ENCODE measurements around the gene TTLL1.
"Not testable (repeated sequence)": the region's sequence is repeated elsewhere in the genome, so short reads cannot be mapped to it uniquely, and the experiment has no call there.

The TTLL1 gene

GRCh38 chr22:43110444-43110926, 21.3 kb upstream of the TTLL1 start, which contains the start of gene BIK:
TSS of gene BIK (plus strand) at chr22:43110750. CDS start at chr22:43124023, 13,273 bp downstream.
- peak in 7 of 58 donors; percentile 1 to 43 (median 8) for DNase-seq

DNA sequence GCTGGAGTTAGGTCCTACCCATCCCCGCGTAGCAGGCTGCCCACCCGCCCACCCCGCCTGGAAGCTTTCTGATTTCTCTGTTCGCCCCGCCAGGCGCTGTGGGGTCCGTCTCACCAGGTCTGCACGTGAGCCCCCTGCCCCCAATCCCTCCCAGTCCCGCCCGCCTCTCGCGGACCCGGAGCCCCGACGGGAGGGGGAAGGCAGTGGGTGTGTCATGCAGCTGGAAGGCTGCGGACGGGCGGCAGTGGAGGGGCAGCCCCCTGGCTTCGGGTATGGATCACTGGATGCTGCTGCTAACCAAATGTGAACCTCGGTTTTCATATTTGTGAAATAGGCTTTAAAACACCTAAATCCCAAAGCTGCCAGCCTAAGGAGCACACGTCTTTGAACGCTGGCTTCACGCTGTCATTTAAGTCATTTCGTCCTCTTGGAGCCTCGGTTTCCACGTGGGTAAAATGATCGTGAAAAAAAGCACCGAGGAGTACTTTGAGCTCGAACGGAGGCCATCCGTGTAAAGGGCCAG, 20.8 kb upstream of the TTLL1 start:
- DNase-seq, result no peak

DNA sequence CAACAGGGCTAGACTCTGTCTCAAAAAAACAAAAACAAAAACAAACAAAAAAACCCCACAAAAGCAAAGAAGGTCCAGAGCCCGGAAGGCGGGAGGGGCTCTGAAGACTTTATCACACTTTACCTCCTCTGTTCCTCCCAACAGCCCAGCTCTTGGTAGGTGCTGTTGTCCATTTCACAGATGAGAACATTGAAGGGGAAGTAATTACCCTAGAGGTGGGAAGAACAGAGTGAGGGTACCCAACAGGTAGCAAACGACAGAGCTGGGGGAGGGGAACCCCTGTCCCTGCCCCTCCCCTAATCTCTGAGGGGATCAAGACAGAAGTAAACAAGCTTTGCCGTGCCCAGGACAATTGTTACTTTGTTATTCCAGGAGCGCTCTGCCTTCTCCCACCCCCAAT, 20.3 kb upstream of the TTLL1 start:
- DNase-seq, result no peak

GRCh38 chr22:43106302-43106701, 17.1 kb upstream of the TTLL1 start:
- DNase-seq, result no peak

DNA sequence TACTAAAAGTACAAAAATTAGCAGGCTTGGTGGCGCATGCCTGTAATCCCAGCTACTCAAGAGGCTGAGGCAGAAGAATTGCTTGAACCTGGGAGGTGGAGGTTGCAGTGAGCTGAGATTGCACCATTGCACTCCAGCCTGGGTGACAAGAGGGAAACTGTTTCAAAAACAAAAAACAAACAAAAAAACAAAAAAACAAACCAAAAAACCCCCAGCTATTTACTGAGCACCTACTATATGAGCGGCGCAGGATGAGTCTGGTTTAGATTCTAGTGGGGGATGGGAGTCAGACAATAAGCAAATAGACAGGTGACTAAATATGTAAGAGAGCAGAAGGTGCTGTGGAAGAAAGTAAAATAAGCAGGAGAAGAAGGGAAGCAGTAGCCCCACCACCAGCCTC, 15.8 kb upstream of the TTLL1 start:
- DNase-seq, result not testable (repeated sequence)

GRCh38 chr22:43104056-43104625, 14.9 kb upstream of the TTLL1 start:
- DNase-seq, result not testable (repeated sequence)

DNA sequence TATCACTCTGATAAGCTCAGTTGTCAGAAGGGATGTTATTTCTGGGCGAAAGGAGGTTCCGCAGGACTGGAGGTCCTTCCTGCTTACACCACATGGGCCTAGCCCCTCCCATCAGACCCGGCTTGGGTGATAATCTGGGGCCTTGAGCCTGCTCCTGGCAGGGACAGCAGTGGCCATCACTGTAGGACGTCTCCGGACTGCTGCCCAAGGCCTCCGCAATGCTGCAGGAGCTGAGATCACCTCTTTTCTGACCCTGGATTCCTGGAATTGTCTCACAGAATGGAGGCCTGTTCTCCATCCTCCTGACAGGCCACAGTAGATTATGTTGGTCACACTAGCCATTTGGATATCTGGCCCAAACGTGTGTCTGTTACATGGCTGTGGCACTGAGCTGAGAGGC, 12.1 kb upstream of the TTLL1 start:
- no peak for DNase-seq

- DNase-seq, result no peak
Observed at GRCh38 chr22:43100225-43100624, 11.0 kb upstream of the TTLL1 start.

DNA sequence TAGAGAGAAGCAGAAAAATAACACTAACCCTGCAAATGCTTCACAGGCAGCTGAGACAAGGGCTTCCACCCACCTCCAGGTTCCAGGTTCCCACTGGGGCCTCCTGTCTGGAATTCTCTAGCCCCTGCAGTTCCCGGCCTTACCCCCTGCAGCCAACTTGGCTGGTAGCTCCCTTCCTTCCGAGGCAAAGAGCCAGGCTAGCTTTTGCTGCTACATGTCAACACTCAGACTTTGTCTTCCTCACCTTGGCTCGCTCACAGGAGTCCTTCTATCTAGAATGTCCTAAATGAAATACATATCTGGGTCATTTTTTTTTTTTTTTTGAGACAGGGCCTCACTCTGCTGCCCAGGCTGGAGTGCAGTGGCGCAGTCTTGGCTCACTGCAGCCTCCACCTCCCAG, 9.9 kb upstream of the TTLL1 start:
- no peak for DNase-seq

DNA sequence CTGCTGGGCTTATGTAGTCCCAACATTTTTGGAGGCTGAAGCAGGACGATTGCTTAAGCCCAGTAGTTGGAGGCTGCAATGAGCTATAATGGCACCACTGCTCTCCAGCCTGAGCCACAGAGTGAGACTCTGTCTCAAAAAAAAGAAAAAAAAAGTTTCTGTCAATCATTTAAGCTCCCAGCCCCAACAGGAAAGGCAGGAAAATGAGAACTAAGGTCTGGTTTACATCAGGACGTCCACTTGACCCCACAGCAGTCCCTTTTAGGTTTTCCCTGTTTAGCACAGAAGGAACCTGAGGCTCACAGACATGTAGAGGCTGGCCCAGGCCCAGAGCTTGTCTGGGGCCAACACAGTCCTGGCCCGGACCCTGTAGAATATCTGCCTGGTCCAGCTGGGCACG, 9.2 kb upstream of the TTLL1 start:
- DNase-seq, result no peak

- DNase-seq, result no peak
Observed at GRCh38 chr22:43096420-43096819, 7.2 kb upstream of the TTLL1 start.

GRCh38 chr22:43094551-43094950, 5.4 kb upstream of the TTLL1 start:
- no peak for DNase-seq

DNA sequence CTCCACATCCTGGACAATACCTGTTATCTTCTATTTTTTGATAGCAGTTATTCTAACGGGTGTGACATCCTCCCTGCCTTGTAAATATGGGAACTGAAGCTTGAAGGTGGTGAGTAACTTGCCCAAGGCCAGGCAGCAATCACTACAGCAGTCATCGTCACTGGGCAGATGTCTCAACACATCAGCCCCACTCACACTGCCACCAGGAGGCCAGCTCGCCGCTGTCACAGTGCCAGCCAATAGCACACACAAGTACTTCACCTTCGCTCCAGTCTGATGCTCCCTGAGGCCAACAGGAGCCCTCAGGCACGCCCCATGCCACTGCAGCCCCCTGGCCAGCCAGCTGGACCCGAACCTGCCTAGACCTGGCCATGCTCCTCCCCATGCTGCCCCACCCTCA, 4.9 kb upstream of the TTLL1 start:
- DNase-seq, result no peak

- no peak for DNase-seq
Observed at GRCh38 chr22:43092085-43092484, 2.9 kb upstream of the TTLL1 start.

DNA sequence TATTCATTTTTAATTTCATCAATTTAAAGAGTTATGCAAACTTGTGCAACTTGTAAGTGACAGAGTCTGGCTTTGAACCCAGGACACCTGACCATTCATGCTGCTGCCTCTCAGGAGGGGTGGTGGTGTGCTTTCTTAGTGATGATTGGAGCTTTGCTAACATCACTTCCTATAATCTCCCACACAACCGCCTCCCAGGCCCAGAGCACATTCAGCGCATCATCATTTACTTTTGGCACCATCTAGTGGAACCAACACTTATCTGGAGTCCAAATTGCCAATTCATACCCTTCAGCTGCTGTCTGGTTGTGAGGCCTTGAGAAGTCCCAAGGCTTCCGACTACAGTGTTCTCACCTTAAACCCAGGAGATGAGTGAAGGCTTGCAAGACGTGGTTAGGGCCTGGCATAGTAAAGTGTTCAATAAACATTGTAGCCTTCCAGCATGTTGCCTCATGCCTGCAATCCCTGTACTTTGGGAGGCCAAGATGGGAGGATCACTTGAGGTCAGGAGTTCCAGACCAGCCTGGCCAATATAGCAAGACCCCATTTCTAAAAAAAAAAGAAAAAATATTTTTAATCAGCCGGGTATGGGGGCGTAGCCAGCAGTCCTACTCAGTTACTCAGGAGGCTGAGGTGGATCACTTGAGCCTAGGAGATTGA, 1.1 kb upstream of the TTLL1 start:
- DNase-seq, result peak in 34 of 58 donors; percentile 3 to 71 (median 20)

DNA sequence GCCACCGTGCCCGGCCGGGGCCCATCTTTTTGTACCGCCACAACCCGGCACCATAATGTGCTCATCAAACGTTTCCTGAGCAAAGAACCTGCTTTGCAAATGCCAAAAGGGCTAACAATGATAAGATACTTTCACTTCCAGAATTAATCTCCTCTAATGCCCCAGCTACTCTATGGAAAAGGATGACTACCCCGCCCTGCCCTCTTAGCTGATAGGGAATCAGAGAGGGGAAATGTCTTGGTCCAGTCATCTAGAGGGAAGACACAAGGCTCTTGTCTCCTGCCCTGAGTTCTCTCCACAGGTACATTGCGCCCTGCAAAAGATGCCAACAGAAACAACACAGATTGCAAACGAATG, 586 bp downstream of the TTLL1 start:
- DNase-seq, result no peak

GRCh38 chr22:43085658-43086606, 3.3 kb downstream of the TTLL1 start:
- no peak for DNase-seq

- DNase-seq, result no peak
Observed at GRCh38 chr22:43081968-43082367, 7.2 kb downstream of the TTLL1 start.

DNA sequence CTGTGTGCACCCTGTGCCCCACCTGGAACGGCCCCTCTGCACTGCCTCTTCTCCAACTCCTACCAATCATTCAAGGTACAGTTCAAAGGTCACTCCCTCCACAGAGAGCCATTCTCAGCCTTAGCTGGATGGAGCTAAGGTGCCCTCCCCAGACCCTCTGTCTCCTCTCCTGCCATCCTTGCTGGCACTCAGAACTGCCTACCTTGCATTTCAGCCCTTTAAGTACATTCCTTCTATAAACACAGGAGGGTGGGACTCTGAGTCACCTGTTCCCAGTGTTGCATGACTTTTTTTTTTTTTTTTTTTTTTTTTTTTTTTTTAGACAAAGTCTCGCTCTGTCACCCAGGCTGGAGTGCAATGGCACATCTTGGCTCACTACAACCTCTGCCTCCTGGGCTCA, 8.6 kb downstream of the TTLL1 start:
- no peak for DNase-seq

DNA sequence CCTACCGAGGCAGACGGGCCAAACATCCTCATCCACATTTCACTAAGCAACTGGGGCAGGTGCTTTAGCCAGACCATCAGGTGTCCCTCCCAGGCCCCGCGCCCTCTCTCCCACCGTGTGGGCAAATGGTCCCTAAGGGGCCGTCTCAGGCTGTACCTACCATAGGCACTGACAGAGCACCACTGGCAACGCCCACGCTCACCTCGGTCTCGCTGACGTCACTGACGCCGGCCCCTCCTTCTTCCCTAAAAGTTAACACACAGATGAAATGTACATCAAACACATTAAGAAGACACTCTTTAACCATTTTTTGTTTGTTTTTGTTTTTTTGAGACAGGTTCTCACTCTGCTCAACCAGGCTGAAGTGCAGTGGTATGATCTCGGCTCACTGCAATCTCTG, 9.4 kb downstream of the TTLL1 start:
- DNase-seq, result no peak

DNA sequence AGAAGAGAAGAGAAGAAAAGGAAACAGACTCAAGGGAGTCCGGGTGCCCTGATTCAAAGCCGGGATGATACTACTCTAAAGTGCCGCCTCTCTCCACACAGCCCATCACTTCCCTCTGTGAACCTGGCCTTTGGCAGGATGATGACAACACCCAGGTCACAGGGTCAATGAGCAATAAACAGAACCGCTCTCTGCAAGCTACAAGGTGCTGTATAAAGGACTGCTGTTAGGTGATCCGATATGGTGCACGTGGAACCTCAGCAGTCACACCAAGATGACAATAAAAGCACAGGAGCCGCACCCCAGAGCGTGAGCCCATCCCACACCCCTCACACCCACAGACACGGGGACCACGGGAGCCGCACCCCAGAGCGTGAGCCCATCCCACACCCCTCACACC, 10.7 kb downstream of the TTLL1 start:
- no peak for DNase-seq
